Loucy (cell line): ENCODE data around the gene QRFP.

Source experiments
- H2AFZ ChIP-seq: fragments of 200-600 bp; sonication (generic); 2 replicates; pipeline ENCODE4 v1.6.0; 2016; ENCODE audit warnings: antibody characterized with exemption, mild to moderate bottlenecking, low read length, moderate library complexity
- H3F3A ChIP-seq: fragments of 200-600 bp; 2 replicates; pipeline ENCODE4 v1.6.0; 2016; ENCODE audit warnings: antibody characterized with exemption, low read depth, mild to moderate bottlenecking
- H3K27me3 ChIP-seq: fragments of 200-600 bp; sonication (generic); 2 replicates; pipeline ENCODE4 v1.6.1; 2014; ENCODE audit warnings: low read length, mild to moderate bottlenecking; ENCODE audit not compliant: insufficient read depth, poor library complexity, severe bottlenecking
- H3K36me3 ChIP-seq: fragments of 200-600 bp; sonication (generic); 2 replicates; pipeline ENCODE4 v1.6.1; 2016; ENCODE audit warnings: low read length; ENCODE audit not compliant: insufficient read depth
- H3K4me1 ChIP-seq: fragments of 200-600 bp; sonication (generic); 2 replicates; pipeline ENCODE4 v1.5.1; 2014; ENCODE audit warnings: low read length, mild to moderate bottlenecking; ENCODE audit not compliant: insufficient read depth, poor library complexity, severe bottlenecking
- H3K4me2 ChIP-seq: fragments of 200-600 bp; sonication (generic); 2 replicates; pipeline ENCODE4 v1.6.0; 2014; ENCODE audit warnings: antibody characterized with exemption, low read length, low read depth, mild to moderate bottlenecking; ENCODE audit not compliant: poor library complexity, severe bottlenecking
- H3K4me3 ChIP-seq: fragments of 200-600 bp; sonication (generic); 2 replicates; pipeline ENCODE4 v1.5.1; 2014; ENCODE audit warnings: low read length, mild to moderate bottlenecking, mixed read lengths; ENCODE audit not compliant: poor library complexity, severe bottlenecking
- H3K79me2 ChIP-seq: fragments of 200-600 bp; sonication (generic); 2 replicates; pipeline ENCODE4 v1.6.1; 2014; ENCODE audit warnings: low read length; ENCODE audit not compliant: insufficient read depth
- H3K9ac ChIP-seq: fragments of 200-600 bp; sonication (generic); 2 replicates; pipeline ENCODE4 v1.6.0; 2014; ENCODE audit warnings: mild to moderate bottlenecking, low read depth, low read length, moderate library complexity; ENCODE audit not compliant: poor library complexity, severe bottlenecking
- H3K9me2 ChIP-seq: fragments of 200-600 bp; sonication (generic); replicated peaks from 2 replicates; pipeline ENCODE4 v1.6.1; 2016; ENCODE audit warnings: low read depth, low read length, mixed read lengths
- H3K9me3 ChIP-seq: fragments of 200-600 bp; sonication (generic); 2 replicates; pipeline ENCODE4 v1.6.1; 2014; ENCODE audit warnings: mild to moderate bottlenecking, antibody characterized with exemption, low read length, low read depth; ENCODE audit not compliant: insufficient read depth
- H4K20me1 ChIP-seq: fragments of 200-600 bp; sonication (generic); 2 replicates; pipeline ENCODE4 v1.6.0; 2014; ENCODE audit warnings: antibody characterized with exemption, low read length, mild to moderate bottlenecking; ENCODE audit not compliant: insufficient read depth, poor library complexity, severe bottlenecking
- EZH2phosphoT487 ChIP-seq: fragments of 200-600 bp; IDR thresholded peaks from 2 replicates; pipeline ENCODE4 v1.6.1; 2018; ENCODE audit warnings: antibody characterized with exemption, mild to moderate bottlenecking, moderate library complexity, borderline replicate concordance
- TF ChIP-seq, protein P1 (sequence below): fragments of 200-600 bp; sonication (generic); conservative IDR thresholded peaks from 2 replicates; pipeline ENCODE4 v1.5.1; 2014; ENCODE audit warnings: mild to moderate bottlenecking, antibody characterized with exemption, low read length

The QRFP gene

DNA sequence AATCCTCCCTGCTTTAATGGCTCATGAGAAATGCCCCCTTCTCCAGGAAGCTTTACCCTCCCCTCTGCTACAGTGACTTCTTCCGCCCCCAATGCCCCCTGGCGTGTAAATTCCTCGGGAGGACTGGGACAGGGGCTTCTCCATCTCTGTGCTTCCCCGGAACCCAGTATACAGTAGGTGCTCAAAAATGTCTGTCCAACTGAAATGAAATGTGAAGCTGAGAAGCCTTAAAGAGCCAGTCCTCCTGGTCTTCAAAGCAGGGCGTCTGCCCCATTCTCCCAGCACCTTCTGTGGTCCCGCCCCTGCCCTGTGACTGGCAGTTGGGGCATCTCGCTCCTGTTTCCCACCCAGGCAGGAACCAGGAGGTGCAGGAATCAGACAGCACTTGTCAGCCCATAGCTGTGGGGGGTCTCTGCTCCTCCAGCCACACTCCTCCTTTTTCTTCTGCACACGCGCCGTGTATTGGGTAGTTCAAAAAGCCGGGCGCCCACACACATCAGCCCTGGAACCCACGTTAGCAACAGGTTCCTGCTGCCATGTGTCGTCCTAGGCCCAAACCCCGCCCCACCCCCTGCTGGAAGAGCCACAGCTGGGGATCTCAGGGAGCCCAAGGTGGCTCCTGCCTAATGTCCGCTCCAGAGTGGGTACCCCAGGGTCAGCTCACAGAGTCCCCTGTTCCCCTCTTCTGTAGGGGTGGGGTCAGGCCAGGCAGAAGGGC lies 26.4 kb upstream of the QRFP start:
- H3K4me2 ChIP-seq, result no peak overlapping the region
- TF ChIP-seq, protein P1, sequence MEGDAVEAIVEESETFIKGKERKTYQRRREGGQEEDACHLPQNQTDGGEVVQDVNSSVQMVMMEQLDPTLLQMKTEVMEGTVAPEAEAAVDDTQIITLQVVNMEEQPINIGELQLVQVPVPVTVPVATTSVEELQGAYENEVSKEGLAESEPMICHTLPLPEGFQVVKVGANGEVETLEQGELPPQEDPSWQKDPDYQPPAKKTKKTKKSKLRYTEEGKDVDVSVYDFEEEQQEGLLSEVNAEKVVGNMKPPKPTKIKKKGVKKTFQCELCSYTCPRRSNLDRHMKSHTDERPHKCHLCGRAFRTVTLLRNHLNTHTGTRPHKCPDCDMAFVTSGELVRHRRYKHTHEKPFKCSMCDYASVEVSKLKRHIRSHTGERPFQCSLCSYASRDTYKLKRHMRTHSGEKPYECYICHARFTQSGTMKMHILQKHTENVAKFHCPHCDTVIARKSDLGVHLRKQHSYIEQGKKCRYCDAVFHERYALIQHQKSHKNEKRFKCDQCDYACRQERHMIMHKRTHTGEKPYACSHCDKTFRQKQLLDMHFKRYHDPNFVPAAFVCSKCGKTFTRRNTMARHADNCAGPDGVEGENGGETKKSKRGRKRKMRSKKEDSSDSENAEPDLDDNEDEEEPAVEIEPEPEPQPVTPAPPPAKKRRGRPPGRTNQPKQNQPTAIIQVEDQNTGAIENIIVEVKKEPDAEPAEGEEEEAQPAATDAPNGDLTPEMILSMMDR, result no peak
- TF ChIP-seq EZH2phosphoT487, result no peak
- no peaks in the 10 kb centered on the region for H3K9me2 ChIP-seq
- no peaks in the 10 kb centered on the region for H3K4me1 ChIP-seq
- no peaks in the 10 kb centered on the region for H3K79me2 ChIP-seq
- H3K36me3 ChIP-seq, result no peaks in the 10 kb centered on the region
- no peaks in the 10 kb centered on the region for H3K27me3 ChIP-seq
- no peaks in the 10 kb centered on the region for H3K9me3 ChIP-seq
- no peaks in the 10 kb centered on the region for H3F3A ChIP-seq
- H2AFZ ChIP-seq, result no peak overlapping the region
- H4K20me1 ChIP-seq, result no peaks in the 10 kb centered on the region
- H3K4me3 ChIP-seq, result no peak overlapping the region
- H3K9ac ChIP-seq, result no peak overlapping the region

DNA sequence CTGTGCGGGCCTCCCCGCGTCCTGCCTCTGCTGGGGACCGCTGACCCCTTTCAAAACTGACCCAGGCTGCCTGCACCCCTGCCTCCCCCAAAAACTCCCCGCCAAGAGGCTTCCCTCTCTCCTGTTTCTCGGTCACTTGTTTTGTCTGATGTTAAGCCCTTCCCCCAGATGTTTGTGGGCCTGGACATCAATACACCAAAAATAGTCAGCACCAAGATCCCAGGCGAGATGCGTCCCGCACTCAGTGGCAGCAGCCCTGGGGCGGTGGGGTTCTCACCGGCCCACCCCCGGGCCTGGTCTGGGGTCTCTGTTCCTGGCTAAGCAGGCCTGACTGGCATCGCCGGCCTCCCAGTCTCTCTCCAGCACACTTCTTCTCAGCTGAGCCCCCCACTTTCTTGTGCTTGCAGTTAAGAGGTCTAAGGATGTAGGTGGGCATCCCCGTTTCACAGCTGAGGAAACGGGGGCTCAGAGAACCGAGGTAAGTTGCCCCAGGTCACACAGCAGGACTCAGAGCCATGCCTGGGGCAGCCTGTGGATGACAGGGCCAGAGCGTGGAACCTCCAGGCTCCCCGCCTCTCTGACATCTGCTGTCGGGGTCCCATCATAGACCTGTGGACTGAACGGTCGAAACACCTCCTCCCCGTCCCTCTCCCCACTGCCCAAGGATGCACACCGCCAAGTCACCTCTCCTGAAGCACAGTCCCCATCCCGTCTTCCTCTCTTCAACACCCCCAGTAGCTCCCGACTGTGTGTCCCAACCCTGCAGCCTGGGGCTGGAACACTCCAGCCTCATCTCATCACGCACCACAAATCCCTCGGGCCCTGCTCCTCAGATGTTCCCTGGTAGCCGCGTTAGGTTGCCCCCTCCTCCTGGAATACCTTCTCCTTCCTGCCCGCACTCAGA lies 25.6 kb upstream of the QRFP start:
- Histone ChIP-seq H3K9me2 (no peaks in the 10 kb centered on the region), H3K4me2 (no peak overlapping the region), H2AFZ (no peak overlapping the region), H3K36me3 (no peaks in the 10 kb centered on the region), H3K9me3 (no peaks in the 10 kb centered on the region), H3K4me3 (no peak overlapping the region), H3K4me1 (no peaks in the 10 kb centered on the region), H3K9ac (no peak overlapping the region), H3K79me2 (no peaks in the 10 kb centered on the region), H4K20me1 (no peaks in the 10 kb centered on the region), H3F3A (no peaks in the 10 kb centered on the region), H3K27me3 (no peaks in the 10 kb centered on the region)
- no peak for TF ChIP-seq EZH2phosphoT487
- TF ChIP-seq, protein P1, result no peak

DNA sequence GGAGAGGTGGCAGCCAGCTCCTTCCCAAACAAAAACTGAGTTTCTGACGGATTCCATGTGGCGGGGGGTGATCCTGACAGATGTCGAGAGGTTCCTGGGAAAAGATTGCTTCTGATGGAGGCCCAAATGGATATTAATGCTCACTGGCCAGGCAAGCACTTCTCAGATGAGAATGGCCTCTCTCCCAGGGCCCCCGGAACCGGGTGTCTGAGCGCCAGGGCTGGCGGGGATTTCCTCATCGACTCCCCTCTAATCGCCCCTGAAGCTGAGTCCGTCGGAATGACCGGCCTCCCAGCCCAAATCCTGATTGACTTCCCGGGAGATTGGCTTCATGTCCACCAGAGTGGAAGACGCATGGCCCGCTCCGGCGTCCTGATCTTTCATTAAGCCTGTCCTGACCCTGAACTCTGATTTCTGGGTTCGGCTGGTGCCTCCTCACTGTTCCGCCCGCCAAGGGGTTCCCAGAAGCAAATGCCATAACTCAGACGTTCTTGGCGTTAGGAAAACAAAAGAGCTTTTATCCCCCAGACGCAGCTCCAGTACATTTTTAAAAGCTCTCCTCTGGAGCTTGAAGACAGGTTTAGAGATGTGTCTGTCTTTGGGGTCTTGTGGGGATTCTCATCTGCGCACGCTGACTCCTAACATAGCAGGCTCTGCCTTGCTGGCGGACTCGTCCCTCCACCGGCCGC lies 24.8 kb upstream of the QRFP start:
- Histone ChIP-seq H3K27me3 (no peaks in the 10 kb centered on the region), H3K4me3 (no peak overlapping the region), H3K4me1 (no peaks in the 10 kb centered on the region), H3K9me3 (no peaks in the 10 kb centered on the region), H3K79me2 (no peaks in the 10 kb centered on the region), H3F3A (no peaks in the 10 kb centered on the region), H3K4me2 (no peak overlapping the region), H3K9me2 (no peaks in the 10 kb centered on the region), H3K9ac (no peak overlapping the region), H2AFZ (no peak overlapping the region), H3K36me3 (no peaks in the 10 kb centered on the region), H4K20me1 (no peaks in the 10 kb centered on the region)
- TF ChIP-seq EZH2phosphoT487, result no peak
- TF ChIP-seq, protein P1, result no peak
